Measurements from ENCODE around the gene EPHA3. TPM values are rescaled to one million over a fixed set of nuclear protein-coding genes. Genes with fewer than 3 reads are reported as not detected.
A peak's percentile ranks its signal among the peaks of the same experiment; 100 is the strongest.

Gene EPHA3
- total RNA-seq, 1 donor from 2014 or later, result 24.6 TPM

- Mint-ChIP-seq H3K27ac (ENCODE audit: unreplicated experiment) (no peak overlapping the region), H3K4me3 (no peak overlapping the region), H3K9me3 (peaks cover 6% of the 10 kb centered on the region), H3K27me3 (ENCODE audit: low read depth) (no peaks in the 10 kb centered on the region), H3K36me3 (ENCODE audit: low read depth) (peaks cover 16% of the 10 kb centered on the region), H3K4me1 (peaks cover 16% of the 10 kb centered on the region)
- TF ChIP-seq CTCF (conservative IDR thresholded peaks at IDR 0.05), result no peak
- no peak for DNase-seq (ENCODE audit: low read depth, low spot score)
Measured at GRCh38 chr3:89212619-89213018, 105.2 kb downstream of the EPHA3 start.

GRCh38 chr3:89216016-89216739 is 108.8 kb downstream of the EPHA3 start:
- peaks cover 3% of the 10 kb centered on the region for H3K9me3 Mint-ChIP-seq
- H3K4me3 Mint-ChIP-seq, result no peak overlapping the region
- no peak for DNase-seq (ENCODE audit: low read depth, low spot score)
- H3K27me3 Mint-ChIP-seq (ENCODE audit: low read depth), result no peaks in the 10 kb centered on the region
- peaks cover 9% of the 10 kb centered on the region for H3K36me3 Mint-ChIP-seq (ENCODE audit: low read depth)
- no peak overlapping the region for H3K27ac Mint-ChIP-seq (ENCODE audit: unreplicated experiment)
- peaks cover 16% of the 10 kb centered on the region for H3K4me1 Mint-ChIP-seq
- TF ChIP-seq CTCF (conservative IDR thresholded peaks at IDR 0.05), result no peak

- Mint-ChIP-seq H3K27ac (ENCODE audit: unreplicated experiment) (peak overlapping the region; percentile 39), H3K4me3 (no peak overlapping the region), H3K36me3 (ENCODE audit: low read depth) (peaks cover 6% of the 10 kb centered on the region), H3K27me3 (ENCODE audit: low read depth) (no peaks in the 10 kb centered on the region), H3K4me1 (peaks cover 16% of the 10 kb centered on the region), H3K9me3 (peaks cover 3% of the 10 kb centered on the region)
- TF ChIP-seq CTCF (conservative IDR thresholded peaks at IDR 0.05), result no peak
- DNase-seq (ENCODE audit: low read depth, low spot score), result no peak
Measured at GRCh38 chr3:89217148-89217685, 109.8 kb downstream of the EPHA3 start.

GRCh38 chr3:89221924-89222323 is 114.5 kb downstream of the EPHA3 start:
- no peak overlapping the region for H3K27ac Mint-ChIP-seq (ENCODE audit: unreplicated experiment)
- no peak for DNase-seq (ENCODE audit: low read depth, low spot score)
- H3K36me3 Mint-ChIP-seq (ENCODE audit: low read depth), result peaks cover 6% of the 10 kb centered on the region
- H3K27me3 Mint-ChIP-seq (ENCODE audit: low read depth), result no peaks in the 10 kb centered on the region
- peaks cover 6% of the 10 kb centered on the region for H3K4me1 Mint-ChIP-seq
- no peak for TF ChIP-seq CTCF (conservative IDR thresholded peaks at IDR 0.05)
- peaks cover 3% of the 10 kb centered on the region for H3K9me3 Mint-ChIP-seq
- H3K4me3 Mint-ChIP-seq, result no peak overlapping the region

GRCh38 chr3:89223188-89223587 is 115.8 kb downstream of the EPHA3 start:
- no peak overlapping the region for H3K4me3 Mint-ChIP-seq
- TF ChIP-seq CTCF (conservative IDR thresholded peaks at IDR 0.05), result no peak

More at GRCh38 chr3:89223188-89223587, 115.8 kb downstream of the EPHA3 start:
- Mint-ChIP-seq H3K27me3 (ENCODE audit: low read depth) (no peaks in the 10 kb centered on the region), H3K27ac (ENCODE audit: unreplicated experiment) (no peak overlapping the region), H3K9me3 (peaks cover 3% of the 10 kb centered on the region), H3K36me3 (ENCODE audit: low read depth) (peaks cover 6% of the 10 kb centered on the region), H3K4me1 (no peaks in the 10 kb centered on the region)
- DNase-seq (ENCODE audit: low read depth, low spot score), result no peak

All from neural crest cell (in vitro differentiated cells).